HL-60 (cell line): ENCODE results near the gene WDR91.

ENCODE experiments used
- DNase-seq, 2 experiments: peaks; one replicate each; pipeline ENCODE4 v3.0.0-alpha.2; 2010 to 2020; ENCODE audit warnings: low read depth in 1 of 2, low spot score in 1 of 2
- H3K27ac ChIP-seq: fragments of 250-450 bp; sonication (Bioruptor Pico); replicated peaks from 2 replicates; pipeline ENCODE4 v1.5.1; 2020; ENCODE audit warnings: mild to moderate bottlenecking, moderate library complexity
- H3K27me3 ChIP-seq: fragments of 250-450 bp; sonication (Bioruptor Pico); 2 replicates; pipeline ENCODE4 v1.5.1; 2021; ENCODE audit warnings: mild to moderate bottlenecking, moderate library complexity; ENCODE audit not compliant: insufficient read depth, poor library complexity, severe bottlenecking
- H3K4me3 ChIP-seq: replicated peaks from 2 replicates; pipeline ENCODE4 v1.5.1; 2011; ENCODE audit warnings: mild to moderate bottlenecking, control low read depth, low read length; ENCODE audit not compliant: insufficient read depth
- CTCF ChIP-seq: IDR thresholded peaks from one replicate; pipeline ENCODE4 v1.5.1; 2011; ENCODE audit warnings: low read length, control low read depth, inconsistent platforms; ENCODE audit not compliant: insufficient read depth
- GABPA ChIP-seq: IDR thresholded peaks from 2 replicates; pipeline ENCODE4 v1.6.1; 2012; ENCODE audit warnings: low read depth
- POLR2AphosphoS5 ChIP-seq: IDR thresholded peaks from 2 replicates; pipeline ENCODE4 v1.6.1; 2012; ENCODE audit warnings: low read depth
- REST ChIP-seq: IDR thresholded peaks from 2 replicates; pipeline ENCODE4 v1.6.1; 2012; ENCODE audit warnings: low read depth; ENCODE audit not compliant: insufficient replicate concordance
- SPI1 ChIP-seq: IDR thresholded peaks from 2 replicates; pipeline ENCODE4 v1.6.1; 2012; ENCODE audit warnings: low read depth, mild to moderate bottlenecking, borderline replicate concordance

Gene WDR91

GRCh38 chr7:135183478-135183877, 27.8 kb downstream of the WDR91 start:
- Histone ChIP-seq H3K4me3 (no peak overlapping the region), H3K27me3 (no peaks in the 10 kb centered on the region), H3K27ac (no peak overlapping the region)
- no peak for DNase-seq
- TF ChIP-seq SPI1 (peak; percentile 21; the same call in 1 of the 2 replicates), GABPA (no peak), REST (no peak), CTCF (no peak)

GRCh38 chr7:135181929-135182678, 29.2 kb downstream of the WDR91 start:
- Histone ChIP-seq H3K27ac (no peak overlapping the region), H3K4me3 (no peak overlapping the region), H3K27me3 (no peaks in the 10 kb centered on the region)
- no peak for TF ChIP-seq SPI1
- TF ChIP-seq CTCF = no peak
- TF ChIP-seq POLR2AphosphoS5 = no peak
- no peak for TF ChIP-seq GABPA
- no peak for TF ChIP-seq REST
- DNase-seq = no peak

- H3K27ac ChIP-seq = no peak overlapping the region
- TF ChIP-seq GABPA (no peak), CTCF (no peak), POLR2AphosphoS5 (no peak), SPI1 (no peak), REST (no peak)
- H3K27me3 ChIP-seq = no peaks in the 10 kb centered on the region
- H3K4me3 ChIP-seq = no peak overlapping the region
- DNase-seq = no peak
Observed at GRCh38 chr7:135181261-135181928, 29.9 kb downstream of the WDR91 start.
